Measurements from ENCODE around the gene EHMT1.
A peak's percentile ranks its signal among the peaks of the same experiment; 100 is the strongest.
"Not testable (repeated sequence)": the region's sequence is repeated elsewhere in the genome, so short reads cannot be mapped to it uniquely, and the experiment has no call there.

EHMT1 gene

GRCh38 chr9:137619240-137620047 is 639 bp downstream of the EHMT1 start:
- DNase-seq: peak; percentile 38

- DNase-seq: no peak
Measured at GRCh38 chr9:137620048-137620405, 1.2 kb downstream of the EHMT1 start.

GRCh38 chr9:137620581-137620980 is 1.8 kb downstream of the EHMT1 start:
- no peak for DNase-seq

DNA sequence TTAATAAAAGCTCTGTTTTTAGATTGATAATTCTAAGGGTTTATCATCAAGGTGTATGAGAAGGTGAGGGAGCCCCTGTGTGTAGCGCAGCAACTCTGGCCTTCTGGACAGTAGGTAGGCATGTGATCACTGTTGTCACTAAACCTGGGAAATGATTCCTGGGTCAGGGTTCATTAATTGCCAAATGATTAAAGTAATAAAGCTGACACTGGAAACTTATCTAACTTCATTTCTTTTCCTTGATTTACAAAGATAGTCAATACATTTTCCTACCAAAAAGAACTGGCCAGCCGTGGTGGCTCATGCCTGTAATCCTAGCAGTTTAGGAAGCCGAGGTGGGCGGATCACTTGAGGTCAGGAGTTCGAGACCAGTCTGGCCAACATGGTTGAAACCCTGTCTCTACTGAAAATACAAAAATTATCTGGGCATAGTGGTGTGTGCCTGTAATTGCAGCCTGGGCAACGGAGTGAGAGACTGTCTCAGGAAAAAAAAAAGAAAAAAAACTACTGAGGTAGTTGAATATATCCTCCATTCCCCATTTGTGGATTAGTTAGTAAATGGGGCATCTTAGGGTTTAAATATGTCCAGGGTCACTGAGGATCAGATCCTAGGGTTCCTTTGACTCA is 2.4 kb downstream of the EHMT1 start:
- peak; percentile 40 for DNase-seq

DNA sequence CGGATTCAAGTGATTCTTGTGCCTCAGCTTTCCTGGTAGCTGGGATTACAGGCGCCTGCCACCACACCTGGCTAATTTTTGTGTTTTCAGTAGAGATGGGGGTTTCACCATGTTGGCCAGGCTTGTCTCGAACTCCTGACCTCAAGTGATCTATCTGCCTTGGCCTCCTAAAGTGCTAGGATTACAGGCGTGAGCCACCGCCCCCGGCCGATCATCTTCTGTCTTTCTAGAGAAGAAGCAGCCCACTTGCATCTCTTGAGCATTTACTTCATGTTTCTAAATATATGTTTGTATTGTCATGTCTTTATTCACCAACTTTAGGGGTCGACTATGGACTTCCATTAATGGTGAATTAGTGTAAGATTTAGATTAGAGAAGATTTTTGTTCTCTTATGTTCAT is 3.4 kb downstream of the EHMT1 start:
- not testable (repeated sequence) for DNase-seq

DNA sequence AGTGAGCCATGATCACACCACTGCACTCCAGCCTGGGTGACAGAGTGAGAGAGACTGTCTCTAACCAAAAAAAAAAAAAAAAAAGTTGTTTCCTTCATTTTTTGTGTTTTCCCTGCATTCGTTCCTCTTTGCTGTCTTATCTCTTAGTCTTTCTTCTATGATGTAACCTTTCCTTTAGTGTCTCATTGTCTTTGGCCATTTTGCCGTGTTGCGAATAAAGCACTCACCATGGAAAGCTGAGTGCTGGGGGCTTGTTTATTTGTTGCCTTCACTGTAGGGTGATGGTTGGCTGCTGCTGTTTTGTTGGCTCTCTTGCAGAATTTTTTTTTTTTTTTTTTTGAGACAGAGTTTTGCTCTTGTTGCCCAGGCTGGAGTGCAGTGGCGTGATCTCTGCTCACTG is 7.7 kb downstream of the EHMT1 start:
- DNase-seq: no peak

- not testable (repeated sequence) for DNase-seq
Measured at GRCh38 chr9:137627406-137627805, 8.6 kb downstream of the EHMT1 start.

- no peak for DNase-seq
Measured at GRCh38 chr9:137630126-137630525, 11.3 kb downstream of the EHMT1 start.

DNA sequence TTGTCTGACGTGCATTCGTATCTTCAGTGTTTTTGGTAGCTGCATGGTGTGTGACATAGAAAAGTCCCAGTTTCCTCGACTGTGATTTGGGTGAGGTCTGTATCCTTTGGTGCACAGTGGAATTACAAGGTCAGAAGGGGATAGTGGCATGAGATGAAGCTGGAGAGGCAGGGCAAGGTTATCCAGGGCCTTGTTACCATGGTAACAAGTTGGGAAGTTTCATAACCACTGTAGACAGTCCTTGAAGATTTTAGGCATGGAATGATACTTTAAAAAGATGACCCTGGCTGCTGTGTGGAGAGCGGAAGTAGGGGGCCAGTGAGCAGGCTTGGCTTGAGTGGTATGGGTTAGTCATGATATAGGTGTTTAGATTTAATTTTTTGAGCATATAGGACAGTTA is 11.9 kb downstream of the EHMT1 start:
- DNase-seq: no peak

DNA sequence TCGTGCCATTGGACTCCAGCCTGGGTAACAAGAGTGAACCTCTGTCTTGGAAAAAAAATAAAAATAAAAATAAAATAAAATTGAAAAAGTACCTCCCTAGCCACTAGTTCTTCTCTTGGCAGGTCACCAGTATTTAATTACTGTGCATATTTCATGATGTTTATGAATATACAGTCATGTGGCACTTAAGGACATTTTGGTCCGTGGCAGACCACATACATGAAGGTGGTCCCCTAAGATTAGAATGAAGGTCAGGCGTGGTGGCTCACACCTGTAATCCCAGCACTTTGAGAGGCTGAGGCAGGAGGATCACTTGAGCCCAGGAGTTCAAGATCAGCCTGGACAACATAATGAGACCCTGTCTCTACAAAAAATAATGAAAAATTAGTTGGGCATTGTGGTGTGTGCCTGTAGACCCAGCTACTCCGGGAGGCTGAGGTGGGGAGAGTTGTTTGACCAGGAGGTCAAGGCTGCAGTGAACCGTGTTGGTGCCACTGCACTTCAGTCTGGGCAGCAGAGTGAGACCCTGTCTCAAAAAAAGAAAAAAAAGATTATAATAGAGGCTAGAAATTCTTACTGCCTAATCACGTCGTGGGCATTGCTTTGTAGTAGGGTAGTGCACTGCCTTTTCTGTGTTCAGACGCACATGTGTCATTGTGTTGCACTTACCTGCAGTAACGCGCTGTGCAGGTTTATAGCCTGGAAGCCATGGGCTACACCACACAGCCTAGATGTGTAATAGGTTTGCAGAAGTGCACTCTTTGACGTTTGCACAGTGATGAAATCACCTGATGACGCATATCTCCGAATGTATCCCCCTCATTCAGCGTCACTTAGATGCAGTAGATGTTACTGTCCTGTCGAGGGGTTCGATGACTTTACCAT is 12.8 kb downstream of the EHMT1 start:
- no peak for DNase-seq

- no peak for DNase-seq
Measured at GRCh38 chr9:137632230-137633161, 13.7 kb downstream of the EHMT1 start.

DNA sequence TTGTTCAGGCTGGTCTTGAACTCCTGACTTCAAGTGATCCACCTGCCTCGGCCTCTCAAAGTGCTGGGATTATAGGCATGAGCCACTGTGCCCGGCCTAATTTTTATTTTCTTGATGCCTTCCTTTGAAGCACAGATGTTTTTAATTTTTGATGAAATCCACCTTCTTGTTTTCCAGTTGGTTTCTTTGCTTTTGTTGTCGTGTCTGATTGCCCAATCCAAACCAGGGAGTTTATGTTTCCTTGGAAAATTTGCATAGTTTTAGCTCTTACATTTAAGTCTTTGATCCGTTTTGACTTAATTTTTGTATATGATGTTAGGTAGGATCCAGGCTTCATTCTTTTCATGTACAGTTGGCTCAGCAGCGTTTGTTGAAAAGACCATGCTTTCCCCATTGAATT is 15.2 kb downstream of the EHMT1 start:
- no peak for DNase-seq

- DNase-seq: no peak
Measured at GRCh38 chr9:137638680-137639079, 19.9 kb downstream of the EHMT1 start.

DNA sequence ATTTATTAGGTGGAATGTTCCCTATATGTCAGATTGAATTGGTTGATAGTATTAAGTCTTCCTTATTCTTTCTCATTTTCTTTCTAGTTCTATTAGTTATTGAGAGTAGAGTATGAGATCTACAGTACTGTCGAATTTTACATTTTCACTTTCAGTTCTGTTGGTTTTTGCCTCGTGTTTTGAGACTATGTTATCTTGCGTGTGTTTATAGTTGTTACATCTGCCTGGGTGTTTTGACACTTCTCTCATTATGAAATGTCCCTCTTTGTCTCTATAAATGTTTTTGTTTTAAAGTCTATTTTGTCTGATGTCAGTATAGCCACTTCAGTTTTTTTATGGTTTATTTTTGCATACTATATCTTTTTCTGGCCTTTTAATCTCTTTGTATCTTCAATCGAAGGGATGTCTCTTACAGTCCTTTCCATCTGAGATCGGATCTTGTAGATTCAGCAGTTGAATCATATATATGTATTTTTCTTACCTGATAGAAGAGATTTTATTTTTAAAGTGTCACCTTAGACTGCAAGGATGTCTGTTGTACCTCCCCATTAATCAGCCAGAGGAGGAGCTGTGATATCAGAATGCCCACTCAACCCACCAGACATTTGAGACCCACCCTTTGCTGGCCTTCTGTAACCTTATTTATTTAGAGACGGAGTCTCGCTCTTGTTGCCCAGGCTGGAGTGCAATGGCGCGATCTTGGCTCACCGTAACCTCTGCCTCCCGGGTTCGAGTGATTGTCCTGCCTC is 20.7 kb downstream of the EHMT1 start:
- peak; percentile 42 for DNase-seq

- DNase-seq: no peak
Measured at GRCh38 chr9:137640862-137641261, 22.1 kb downstream of the EHMT1 start.

GRCh38 chr9:137642118-137642601 is 23.4 kb downstream of the EHMT1 start:
- DNase-seq: no peak

GRCh38 chr9:137642892-137643291 is 24.1 kb downstream of the EHMT1 start:
- no peak for DNase-seq

DNA sequence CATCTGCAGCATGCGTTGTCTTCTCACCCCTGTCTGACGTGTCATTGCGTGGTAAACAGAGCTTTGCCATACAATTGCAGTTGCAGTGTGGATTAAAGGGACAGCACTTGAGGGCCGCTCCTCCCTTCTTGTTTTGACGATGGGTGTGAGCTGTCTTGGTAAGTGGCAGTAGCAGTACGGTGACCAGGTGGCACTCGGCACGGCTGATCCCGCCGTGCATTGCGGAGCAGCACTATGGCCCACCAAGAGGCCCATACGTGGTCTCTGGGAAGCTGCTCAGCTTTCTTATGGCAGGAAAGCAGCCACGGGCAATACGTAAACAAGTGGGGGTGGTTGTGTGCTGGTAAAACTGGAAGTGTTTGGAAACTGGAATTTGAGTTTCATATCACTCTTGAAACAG is 25.1 kb downstream of the EHMT1 start:
- no peak for DNase-seq

DNA sequence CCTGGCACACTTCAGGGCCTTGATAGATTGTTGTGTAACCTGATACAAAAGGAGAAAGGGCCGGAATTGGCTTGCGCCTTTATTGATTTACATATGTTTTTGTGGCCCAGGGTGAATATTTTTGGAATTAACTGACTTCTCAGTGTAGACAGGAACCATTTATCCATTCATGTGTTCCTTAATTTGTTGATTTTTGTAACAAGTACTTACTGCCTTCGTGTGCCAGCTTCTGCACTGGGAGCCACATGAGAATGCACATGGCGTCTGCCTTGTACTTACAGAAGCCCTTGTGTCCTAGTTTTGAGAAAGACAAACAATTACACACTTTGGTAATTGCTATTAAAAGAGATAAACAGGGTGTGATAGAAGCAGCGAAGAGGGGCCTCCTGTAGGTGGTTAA is 26.4 kb downstream of the EHMT1 start:
- no peak for DNase-seq

- no peak for DNase-seq
Measured at GRCh38 chr9:137646341-137646740, 27.5 kb downstream of the EHMT1 start.

DNA sequence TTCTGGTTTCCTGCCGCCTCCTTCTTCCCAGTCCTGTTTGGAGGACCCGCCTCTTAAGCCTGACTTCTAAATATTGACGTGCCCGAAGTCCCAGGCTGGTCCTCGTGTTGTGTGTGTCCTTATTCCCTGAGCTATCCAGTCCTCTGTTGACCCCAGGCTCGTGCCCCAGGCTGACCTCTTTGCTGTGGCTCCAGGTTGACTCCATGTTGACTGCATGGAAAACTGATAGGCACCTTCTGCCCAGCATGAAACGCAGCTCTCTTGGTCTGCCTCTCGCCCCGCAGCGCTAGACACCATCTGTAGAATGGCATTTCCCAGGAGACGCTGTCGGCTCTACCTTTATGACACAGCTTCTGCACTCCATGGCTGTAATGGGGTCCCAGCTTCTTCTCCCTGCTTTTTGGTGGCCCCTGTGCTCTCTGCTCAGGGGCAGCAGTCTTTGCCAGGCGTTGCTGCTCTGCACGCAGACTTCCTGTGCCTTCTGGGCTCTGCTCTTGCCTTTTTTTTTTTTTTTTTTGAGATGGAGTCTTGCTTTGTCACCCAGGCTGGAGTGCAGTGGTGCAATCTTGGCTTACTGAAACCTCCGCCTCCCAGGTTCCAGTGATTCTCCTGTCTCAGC is 28.4 kb downstream of the EHMT1 start:
- no peak for DNase-seq

All from CD4-positive, alpha-beta T cell treated with Interleukin-12 subunit alpha and Interleukin-12 subunit beta, for 1 hour (primary cell).